Esophagus muscularis mucosa (tissue), 4 donors: ENCODE data around the gene C1orf167. TPM values are rescaled to one million over a fixed set of nuclear protein-coding genes. Genes with fewer than 3 reads are reported as not detected.

Experiments used
- DNase-seq: peaks from one replicate; pipeline ENCODE4 v3.0.0-alpha.2; 2017; ENCODE audit errors: extremely low spot score
- H3K27ac ChIP-seq, 4 donors: fragments of 200-600 bp; sonication (generic); replicated peaks in 1 of 4; 1 replicate in 3 of 4; 2 replicates in 1 of 4; pipeline ENCODE4 v1.5.1; 2016 to 2019; ENCODE audit warnings: mild to moderate bottlenecking in 1 of 4
- H3K27me3 ChIP-seq, 4 donors: fragments of 200-600 bp; sonication (generic); one replicate each; pipeline versions ENCODE4 v1.5.1 to v1.6.0; 2016 to 2019
- H3K36me3 ChIP-seq, 4 donors: fragments of 200-600 bp; sonication (generic); one replicate each; pipeline ENCODE4 v1.5.1; 2016 to 2019
- H3K4me1 ChIP-seq, 4 donors: fragments of 200-600 bp; sonication (generic); one replicate each; pipeline ENCODE4 v1.5.1; 2016 to 2019
- H3K4me3 ChIP-seq, 4 donors: fragments of 200-600 bp; sonication (generic); 1 replicate in 2 of 4; 2 replicates in 2 of 4; pipeline ENCODE4 v1.5.1; 2016 to 2019; ENCODE audit warnings: mild to moderate bottlenecking in 4 of 4, moderate library complexity in 1 of 4
- H3K9me3 ChIP-seq, 4 donors: fragments of 200-600 bp; sonication (generic); 1 replicate in 3 of 4; 2 replicates in 1 of 4; pipeline ENCODE4 v1.5.1; 2016 to 2019
- CTCF ChIP-seq, 3 experiments: fragments of 200-600 bp in 2 of 3; fragments of 450-650 bp in 1 of 3; sonication (generic) in 2 of 3; IDR thresholded peaks; one replicate each; pipeline ENCODE4 v1.5.1; 2017 to 2019; ENCODE audit warnings: antibody characterized with exemption in 3 of 3, mild to moderate bottlenecking in 2 of 3, moderate library complexity in 1 of 3
- EP300 ChIP-seq: sonication (generic); formaldehyde crosslinking; IDR thresholded peaks from one replicate; pipeline ENCODE4 v1.6.1; 2017; ENCODE audit warnings: antibody characterized with exemption
- POLR2A ChIP-seq: fragments of 450-650 bp; IDR thresholded peaks from one replicate; pipeline ENCODE4 v1.6.1; 2017; ENCODE audit warnings: antibody characterized with exemption, moderate library complexity, mild to moderate bottlenecking, low read depth
- POLR2AphosphoS5 ChIP-seq, 2 donors: sonication (generic); formaldehyde crosslinking; IDR thresholded peaks; one replicate each; pipeline ENCODE4 v1.6.1; 2017; ENCODE audit warnings: antibody characterized with exemption in 2 of 2
- WGBS: methylation state at CpG from one replicate; pipeline ENCODE4 v1.1.5; 2018; 5-methylcytosine and 5-hydroxymethylcytosine counted together
- intact Hi-C: fragments of 100-400 bp; cut with DNase I; formaldehyde crosslinking; loops from one replicate; pipeline ENCODE4 v1.15.1; 2023
- total RNA-seq, 4 donors: library from RNA; depleted of rRNA; stranded (reverse); fragments of >200 nt; gene quantifications; one replicate each; pipeline versions ENCODE4 v1.1.0 to v1.2.1, GENCODE V29; 2016

The C1orf167 gene
- 1 to 10 TPM in 2 of 4 donors, not detected in 2; 2.3 to 4.3 TPM for total RNA-seq

- peak within 1 kb of the TSS in 3 of 4 donors; percentile 9 to 16 (median 15) for H3K4me3 ChIP-seq
- intact Hi-C loops, result no loop called here
- H3K27ac ChIP-seq, result no peak within 1 kb of the TSS
- TF ChIP-seq POLR2AphosphoS5 (IDR thresholded peaks at IDR 0.05), result no peak
- no peak for TF ChIP-seq CTCF (IDR thresholded peaks at IDR 0.05)
- no peak for TF ChIP-seq POLR2A
- TF ChIP-seq EP300, result no peak
- H3K36me3 ChIP-seq, result no peaks in the 10 kb centered on the region
- no peak for DNase-seq
- H3K9me3 ChIP-seq, result no peaks in the 10 kb centered on the region
- peaks cover 0 to 60% (median 10%) of the 10 kb centered on the region in 4 donors for H3K27me3 ChIP-seq
- H3K4me1 ChIP-seq, result peaks cover 4 to 8% (median 6%) of the 10 kb centered on the region in 4 donors
- WGBS, result 2% methylated on average over 17 of the region's 29 CpGs
Measured at GRCh38 chr1:11761988-11762406, at the start of gene C1orf167. C1orf167 (plus strand) TSS chr1:11762193; CDS start chr1:11764401, 2,208 bp downstream.

GRCh38 chr1:11712285-11712684, 49.7 kb upstream of the C1orf167 start:
- Histone ChIP-seq H3K4me3 (no peak overlapping the region), H3K27me3 (peaks cover 0 to 75% (median 0%) of the 10 kb centered on the region in 4 donors), H3K4me1 (peaks cover 0 to 9% (median 0%) of the 10 kb centered on the region in 4 donors), H3K36me3 (no peaks in the 10 kb centered on the region), H3K9me3 (no peaks in the 10 kb centered on the region), H3K27ac (no peak overlapping the region)
- DNase-seq, result no peak
- intact Hi-C loops, result no loop called here
- WGBS, result 88% methylated on average over 8 of the region's 8 CpGs
- no peak for TF ChIP-seq POLR2A
- TF ChIP-seq POLR2AphosphoS5 (IDR thresholded peaks at IDR 0.05), result no peak
- no peak for TF ChIP-seq EP300
- no peak for TF ChIP-seq CTCF (IDR thresholded peaks at IDR 0.05)

- 80% methylated on average over 11 of the region's 11 CpGs for WGBS
- Histone ChIP-seq H3K4me3 (no peak overlapping the region), H3K9me3 (no peaks in the 10 kb centered on the region), H3K4me1 (peaks cover 0 to 2% (median 0%) of the 10 kb centered on the region in 4 donors), H3K27me3 (peaks cover 0 to 69% (median 0%) of the 10 kb centered on the region in 4 donors), H3K36me3 (no peaks in the 10 kb centered on the region), H3K27ac (no peak overlapping the region)
- TF ChIP-seq POLR2A (no peak), CTCF (IDR thresholded peaks at IDR 0.05) (no peak), POLR2AphosphoS5 (IDR thresholded peaks at IDR 0.05) (no peak), EP300 (no peak)
- DNase-seq, result no peak
- intact Hi-C loops, result no loop called here
Measured at GRCh38 chr1:11713095-11713494, 48.9 kb upstream of the C1orf167 start.

GRCh38 chr1:11714831-11715575, 47.0 kb upstream of the C1orf167 start:
- no peak for TF ChIP-seq POLR2A
- no peak for TF ChIP-seq POLR2AphosphoS5 (IDR thresholded peaks at IDR 0.05)
- TF ChIP-seq EP300, result no peak
- TF ChIP-seq CTCF (IDR thresholded peaks at IDR 0.05), result no peak
- Histone ChIP-seq H3K36me3 (no peaks in the 10 kb centered on the region), H3K9me3 (no peaks in the 10 kb centered on the region), H3K4me1 (peaks cover 8 to 12% (median 11%) of the 10 kb centered on the region in 4 donors), H3K27ac (no peak overlapping the region), H3K4me3 (no peak overlapping the region), H3K27me3 (peaks cover 0 to 56% (median 0%) of the 10 kb centered on the region in 4 donors)
- intact Hi-C loops, result no loop called here
- WGBS, result 87% methylated on average over 6 of the region's 24 CpGs
- no peak for DNase-seq
